ENCODE data around the gene SMIM14. TPM values are rescaled to one million over a fixed set of nuclear protein-coding genes. Genes with fewer than 3 reads are reported as not detected.

SMIM14 gene
- total RNA-seq, 4 donors from 2014 or later, result 34.3 to 69.9 (median 54.8) TPM

- TF ChIP-seq CTCF (IDR thresholded peaks at IDR 0.05; ENCODE audit: low read depth), result no peak
Measured at GRCh38 chr4:39636531-39637184, 2.0 kb downstream of the SMIM14 start.

- TF ChIP-seq CTCF (IDR thresholded peaks at IDR 0.05; ENCODE audit: low read depth), result no peak
Measured at GRCh38 chr4:39635023-39635422, 3.6 kb downstream of the SMIM14 start.

- TF ChIP-seq CTCF (IDR thresholded peaks at IDR 0.05; ENCODE audit: low read depth), result no peak
Measured at GRCh38 chr4:39631700-39632079, 7.0 kb downstream of the SMIM14 start.

- no peak for TF ChIP-seq CTCF (IDR thresholded peaks at IDR 0.05; ENCODE audit: low read depth)
Measured at GRCh38 chr4:39627413-39627812, 11.3 kb downstream of the SMIM14 start.

GRCh38 chr4:39626913-39627312, 11.8 kb downstream of the SMIM14 start:
- TF ChIP-seq CTCF (IDR thresholded peaks at IDR 0.05; ENCODE audit: low read depth), result no peak

- no peak for TF ChIP-seq CTCF (IDR thresholded peaks at IDR 0.05; ENCODE audit: low read depth)
Measured at GRCh38 chr4:39626261-39626660, 12.4 kb downstream of the SMIM14 start.

GRCh38 chr4:39621582-39621981, 17.1 kb downstream of the SMIM14 start:
- TF ChIP-seq CTCF (IDR thresholded peaks at IDR 0.05; ENCODE audit: low read depth), result no peak
